Effector CD4-positive, alpha-beta T cell (primary cell): ENCODE data around the gene SLAMF6.
"Not testable (repeated sequence)": the region's sequence is repeated elsewhere in the genome, so short reads cannot be mapped to it uniquely, and the experiment has no call there.

Experiments used
- DNase-seq: peaks from one replicate; pipeline ENCODE4 v3.0.0-alpha.2; 2020
- total RNA-seq: gene quantifications from one replicate; lab custom pipeline; 2026; lab: John Stamatoyannopoulos, UW

The SLAMF6 gene
- 82.0 reads per million, percentile 79 among the genes with 10 or more reads in this experiment for total RNA-seq

- DNase-seq, result peak; percentile 29
These were observed at the start of gene SLAMF6 for GRCh38 chr1:160522622-160523345. TSS of gene SLAMF6 (minus strand) at chr1:160523255. CDS start at chr1:160523192, 63 bp downstream.

- DNase-seq, result no peak
These were observed 47.8 kb upstream of the SLAMF6 start for GRCh38 chr1:160570840-160571239.

GRCh38 chr1:160569806-160570205, 46.8 kb upstream of the SLAMF6 start:
- DNase-seq, result no peak

GRCh38 chr1:160567858-160568682, 45.0 kb upstream of the SLAMF6 start:
- DNase-seq, result peak; percentile 58

- DNase-seq, result no peak
These were observed 44.3 kb upstream of the SLAMF6 start for GRCh38 chr1:160567341-160567740.

GRCh38 chr1:160565564-160565963, 42.5 kb upstream of the SLAMF6 start:
- no peak for DNase-seq

- not testable (repeated sequence) for DNase-seq
These were observed 40.2 kb upstream of the SLAMF6 start for GRCh38 chr1:160563230-160563629.

- not testable (repeated sequence) for DNase-seq
These were observed 39.7 kb upstream of the SLAMF6 start for GRCh38 chr1:160562745-160563144.

GRCh38 chr1:160560806-160561205, 37.8 kb upstream of the SLAMF6 start:
- DNase-seq, result no peak

- DNase-seq, result no peak
These were observed 37.1 kb upstream of the SLAMF6 start for GRCh38 chr1:160560045-160560705.

- not testable (repeated sequence) for DNase-seq
These were observed 36.4 kb upstream of the SLAMF6 start for GRCh38 chr1:160559437-160559836.

- DNase-seq, result no peak
These were observed 35.8 kb upstream of the SLAMF6 start for GRCh38 chr1:160558660-160559380.

- DNase-seq, result no peak
These were observed 30.7 kb upstream of the SLAMF6 start for GRCh38 chr1:160553778-160554177.

- no peak for DNase-seq
These were observed 29.4 kb upstream of the SLAMF6 start for GRCh38 chr1:160552425-160552824.

- DNase-seq, result peak; percentile 35
These were observed 27.5 kb upstream of the SLAMF6 start for GRCh38 chr1:160550572-160551034.

GRCh38 chr1:160549665-160550006, 26.6 kb upstream of the SLAMF6 start:
- DNase-seq, result no peak

GRCh38 chr1:160548960-160549664, 26.1 kb upstream of the SLAMF6 start:
- DNase-seq, result no peak

- DNase-seq, result no peak
These were observed 25.1 kb upstream of the SLAMF6 start for GRCh38 chr1:160548183-160548582.

GRCh38 chr1:160547422-160547821, 24.4 kb upstream of the SLAMF6 start:
- no peak for DNase-seq

- DNase-seq, result no peak
These were observed 23.9 kb upstream of the SLAMF6 start for GRCh38 chr1:160546942-160547341.

GRCh38 chr1:160544647-160545046, 21.6 kb upstream of the SLAMF6 start:
- no peak for DNase-seq
